HG03521 (cell line): ENCODE measurements around the gene ISM1.

Experiments used
- ATAC-seq: cut with Tn5 transposase; IDR thresholded peaks from one replicate; pipeline ENCODE4 v1.9.1; 2021; ENCODE audit warnings: mild to moderate bottlenecking, moderate library complexity; ENCODE audit not compliant: unreplicated experiment

ISM1 gene

DNA sequence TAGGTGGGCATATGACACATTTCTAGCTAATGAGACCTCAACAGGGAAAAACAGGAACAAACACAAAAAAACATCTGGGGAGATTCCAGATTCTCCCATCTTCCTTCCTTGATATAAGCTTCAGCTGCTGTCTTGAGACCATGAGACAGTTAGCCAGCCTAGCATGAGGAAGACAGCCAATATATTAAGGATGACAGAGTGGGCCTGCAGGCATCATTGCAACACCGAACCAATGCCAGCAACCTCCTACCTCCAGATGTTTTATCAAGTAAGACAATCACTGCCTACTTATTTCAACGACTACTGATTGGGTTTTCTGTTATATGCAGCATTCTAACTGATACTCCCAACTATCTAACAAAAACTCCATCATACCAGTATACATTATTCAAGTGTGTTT lies 119.0 kb downstream of the ISM1 start:
- ATAC-seq = no peak

DNA sequence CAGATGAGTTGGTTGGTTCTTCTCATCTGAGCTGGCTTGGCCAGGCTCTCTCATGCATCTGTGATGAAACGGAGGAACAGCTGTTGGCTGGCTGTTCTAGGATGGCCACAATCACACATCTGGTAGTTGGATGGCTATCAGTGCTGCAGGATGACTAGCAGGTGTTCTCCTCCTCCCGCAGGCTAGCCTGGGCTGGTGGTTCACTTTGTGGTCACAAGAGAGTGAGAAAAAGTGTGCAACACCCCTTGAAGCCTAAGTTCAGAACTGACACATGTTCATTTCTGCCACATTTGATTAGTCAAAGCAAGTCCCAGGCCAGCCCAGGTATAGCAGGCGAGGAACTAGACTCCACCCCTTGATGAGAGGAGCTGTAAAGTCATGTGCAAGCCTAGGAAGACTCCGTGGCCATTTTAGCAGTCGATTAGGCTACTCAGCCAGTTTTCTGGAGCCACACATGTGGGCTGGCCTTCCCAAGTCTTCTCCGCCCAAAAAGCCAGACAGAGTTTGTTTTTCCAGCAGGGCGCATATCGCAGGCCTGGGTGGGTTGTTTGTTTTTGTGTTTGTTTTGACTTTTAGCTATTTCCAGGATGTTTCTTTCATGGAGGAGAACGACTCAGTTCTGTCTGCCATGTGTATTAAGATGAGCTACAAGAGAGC lies 120.8 kb downstream of the ISM1 start:
- no peak for ATAC-seq

DNA sequence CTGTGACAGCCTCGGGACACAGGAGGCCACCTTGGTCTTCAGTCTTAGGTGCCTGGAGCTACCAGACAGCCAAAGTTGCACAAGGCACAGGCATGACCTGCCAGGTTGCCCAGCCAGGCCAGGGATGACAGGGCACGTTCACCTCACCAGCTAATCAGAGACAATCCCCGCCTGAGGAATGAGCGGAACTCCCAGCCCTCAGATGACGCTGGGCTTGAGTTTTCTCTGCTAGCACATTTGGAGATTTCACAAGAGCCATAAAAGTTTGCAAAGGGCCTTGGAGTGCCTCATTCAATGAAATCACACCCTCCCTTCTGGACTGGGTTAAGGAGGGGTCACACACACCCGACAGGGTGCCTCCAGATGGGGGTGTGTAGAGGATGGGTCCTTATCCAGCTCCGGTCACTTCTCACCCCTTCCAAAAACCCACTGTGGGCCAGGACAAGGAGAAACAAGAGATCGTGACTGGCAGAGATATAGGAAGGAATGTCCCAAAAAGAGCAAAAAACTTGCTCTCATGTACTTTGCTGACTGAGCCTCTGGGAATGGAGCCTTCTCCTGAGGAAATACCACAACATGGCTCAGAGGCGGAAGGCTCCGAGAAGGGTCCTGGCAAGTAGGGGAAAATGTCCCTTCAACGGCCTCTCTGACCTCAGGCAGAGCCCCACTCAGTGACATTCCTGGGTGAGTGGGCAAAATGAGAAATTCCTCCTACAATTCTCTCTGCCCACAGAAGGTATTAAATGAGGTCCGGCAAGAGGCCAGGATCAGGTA lies 121.6 kb downstream of the ISM1 start:
- no peak for ATAC-seq

DNA sequence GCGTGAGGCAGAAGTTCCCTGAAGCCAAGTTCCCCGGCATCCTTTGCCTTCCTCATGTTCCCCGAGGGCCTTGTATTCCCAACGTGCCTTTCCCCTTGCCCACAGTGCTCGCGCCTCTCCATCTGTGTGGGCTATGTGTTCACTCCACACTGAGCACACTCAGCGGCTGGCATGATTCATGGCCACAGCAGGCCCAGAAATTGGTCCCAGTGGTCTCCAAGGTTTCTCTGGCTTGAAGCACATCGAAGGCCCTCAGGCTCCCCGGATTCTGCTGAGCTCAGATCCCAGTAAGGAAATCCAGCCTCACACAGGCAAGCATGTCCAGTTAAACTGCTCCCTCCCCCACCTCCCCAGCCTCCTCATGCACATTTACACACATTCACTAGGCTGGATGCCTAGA lies 123.6 kb downstream of the ISM1 start:
- no peak for ATAC-seq

DNA sequence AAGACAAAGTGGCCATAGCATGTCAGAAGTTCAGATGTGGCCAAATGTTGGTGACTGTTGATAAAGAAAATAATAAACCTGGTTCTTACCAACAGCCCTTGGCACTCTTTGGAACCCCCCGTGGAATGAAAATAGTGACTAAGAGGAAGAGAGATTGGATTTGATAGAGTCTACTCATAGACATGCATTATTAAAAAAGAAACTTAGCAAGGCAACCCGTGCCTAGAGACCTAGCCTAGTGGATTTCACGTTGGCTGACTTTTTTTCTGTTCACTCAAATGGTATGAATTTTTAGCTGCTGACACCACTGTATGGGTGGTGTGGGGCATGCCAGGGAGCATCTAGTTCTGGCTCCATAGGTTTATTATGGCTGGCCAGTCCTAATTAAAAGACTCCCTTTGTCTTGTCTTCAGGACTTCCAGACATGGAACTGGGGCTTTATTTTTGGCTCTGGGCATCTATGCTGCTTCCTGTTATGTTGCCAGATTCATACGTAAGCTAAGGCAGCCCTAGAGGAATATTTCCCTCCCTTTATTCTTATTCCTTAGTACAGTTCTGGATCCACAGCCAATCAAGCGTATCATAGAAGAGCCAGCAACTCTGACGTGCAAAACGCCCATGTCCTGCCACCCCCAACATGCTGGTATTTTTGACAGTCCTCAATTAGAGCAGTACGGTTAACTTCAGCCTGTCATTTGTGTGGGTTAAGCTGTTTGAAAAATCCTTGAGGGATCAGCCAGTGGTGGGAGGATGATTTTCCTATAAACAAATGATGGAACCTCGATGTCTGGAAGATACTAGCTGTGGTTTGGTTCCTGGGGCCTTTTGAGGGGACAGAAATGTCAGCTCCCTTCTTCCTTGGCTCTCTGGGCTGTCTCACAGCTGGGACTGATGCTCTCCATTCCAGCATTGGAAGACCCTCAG lies 127.5 kb downstream of the ISM1 start:
- no peak for ATAC-seq

DNA sequence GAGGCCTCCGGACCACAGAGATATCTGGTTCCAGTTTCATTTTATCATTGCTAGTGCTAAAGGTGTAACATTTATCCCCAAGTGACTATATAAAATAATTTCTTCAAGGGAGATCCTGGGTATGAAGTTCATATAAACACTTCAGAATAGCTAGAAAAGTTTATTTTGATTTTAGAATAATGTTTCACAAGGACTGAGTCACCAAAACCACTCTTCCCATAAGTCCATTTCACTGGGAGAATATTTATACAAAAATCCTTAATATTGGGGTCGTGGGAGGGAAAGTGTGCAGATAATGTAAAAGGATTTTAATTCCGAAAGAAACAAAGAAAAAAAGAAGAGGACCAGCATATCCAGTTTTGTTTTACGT lies 128.1 kb downstream of the ISM1 start:
- no peak for ATAC-seq
